Neural cell (in vitro differentiated cells): ENCODE data around the gene MICALL1. TPM values are rescaled to one million over a fixed set of nuclear protein-coding genes. Genes with fewer than 3 reads are reported as not detected.

Experiments
- H2AFZ ChIP-seq: fragments of 200-600, 300-800 bp; sonication (generic), shearing (Covaris generic); 2 replicates; pipeline ENCODE4 v1.6.0; 2014; ENCODE audit warnings: low read depth, mild to moderate bottlenecking, antibody characterized with exemption, low read length, moderate library complexity
- H3F3A ChIP-seq: fragments of 200-600 bp; shearing (Covaris generic); 2 replicates; pipeline ENCODE4 v1.6.1; 2016; ENCODE audit warnings: mild to moderate bottlenecking, moderate library complexity, mixed read lengths, antibody characterized with exemption, low read length; ENCODE audit not compliant: insufficient read depth, poor library complexity, severe bottlenecking
- H3K27ac ChIP-seq: fragments of 200-600, 300-800 bp; sonication (generic), shearing (Covaris generic); 2 replicates; pipeline ENCODE4 v1.5.1; 2014; ENCODE audit warnings: mild to moderate bottlenecking, low read length, moderate library complexity
- H3K27me3 ChIP-seq: fragments of 300-800, 200-600 bp; sonication (generic), shearing (Covaris generic); 2 replicates; pipeline ENCODE4 v1.6.0; 2014; ENCODE audit warnings: mild to moderate bottlenecking, low read depth, low read length, moderate library complexity; ENCODE audit not compliant: insufficient read depth
- H3K36me3 ChIP-seq: fragments of 300-800, 200-600 bp; sonication (generic), shearing (Covaris generic); 2 replicates; pipeline ENCODE4 v1.5.1; 2014; ENCODE audit warnings: mild to moderate bottlenecking, antibody characterized with exemption, low read length, moderate library complexity; ENCODE audit not compliant: insufficient read depth
- H3K4me2 ChIP-seq: fragments of 300-800, 200-600 bp; sonication (generic), shearing (Covaris generic); 2 replicates; pipeline ENCODE4 v1.6.0; 2014; ENCODE audit warnings: mild to moderate bottlenecking, low read length
- H3K4me3 ChIP-seq: fragments of 300-800, 200-600 bp; sonication (generic), shearing (Covaris generic); 2 replicates; pipeline ENCODE4 v1.5.1; 2014; ENCODE audit warnings: mild to moderate bottlenecking, low read length, moderate library complexity
- H3K79me2 ChIP-seq: fragments of 200-600 bp; shearing (Covaris generic); replicated peaks from 2 replicates; pipeline ENCODE4 v1.6.0; 2014; ENCODE audit warnings: mild to moderate bottlenecking, low read length, moderate library complexity; ENCODE audit not compliant: insufficient read depth
- H3K9ac ChIP-seq: fragments of 300-800, 200-600 bp; sonication (generic), shearing (Covaris generic); 2 replicates; pipeline ENCODE4 v1.6.1; 2016; ENCODE audit warnings: mild to moderate bottlenecking, low read length, mixed read lengths
- H3K9me2 ChIP-seq: fragments of 200-600 bp; shearing (Covaris generic); 2 replicates; pipeline ENCODE4 v1.6.1; 2016; ENCODE audit warnings: mild to moderate bottlenecking, low read length, mixed read lengths; ENCODE audit not compliant: insufficient read depth
- H3K9me3 ChIP-seq: fragments of 200-600, 300-800 bp; sonication (generic), shearing (Covaris generic); 2 replicates; pipeline ENCODE4 v1.6.1; 2016; ENCODE audit warnings: mild to moderate bottlenecking, mixed run types, low read length, moderate library complexity, mixed read lengths
- H4K20me1 ChIP-seq: fragments of 200-600 bp; shearing (Covaris generic); 2 replicates; pipeline ENCODE4 v1.6.1; 2016; ENCODE audit warnings: mild to moderate bottlenecking, mixed run types; ENCODE audit not compliant: insufficient read depth
- CTCF ChIP-seq: fragments of 450-650 bp; IDR thresholded peaks from 2 replicates; pipeline ENCODE4 v1.5.1; 2014; ENCODE audit warnings: antibody characterized with exemption, mild to moderate bottlenecking, moderate library complexity; ENCODE audit not compliant: poor library complexity, severe bottlenecking
- EP300 ChIP-seq: fragments of 450-650 bp; conservative IDR thresholded peaks from 2 replicates; pipeline ENCODE4 v1.6.1; 2014; ENCODE audit warnings: antibody characterized with exemption, mild to moderate bottlenecking, moderate library complexity; ENCODE audit not compliant: poor library complexity, severe bottlenecking
- EZH2 ChIP-seq: fragments of 200-600, 300-800 bp; shearing (Covaris generic), sonication (generic); IDR thresholded peaks from 2 replicates; pipeline ENCODE4 v1.6.1; 2014; ENCODE audit warnings: antibody characterized with exemption, low read length, borderline replicate concordance, mild to moderate bottlenecking; ENCODE audit not compliant: insufficient read depth, poor library complexity, severe bottlenecking
- MXI1 ChIP-seq: fragments of 450-650 bp; conservative IDR thresholded peaks from 2 replicates; pipeline ENCODE4 v1.6.1; 2014; ENCODE audit warnings: antibody characterized with exemption, mild to moderate bottlenecking; ENCODE audit not compliant: poor library complexity, severe bottlenecking
- POLR2AphosphoS5 ChIP-seq: IDR thresholded peaks from 2 replicates; pipeline ENCODE4 v1.6.1; 2012
- RAD21 ChIP-seq: fragments of 450-650 bp; conservative IDR thresholded peaks from 2 replicates; pipeline ENCODE4 v1.6.1; 2014; ENCODE audit warnings: antibody characterized with exemption, mild to moderate bottlenecking, moderate library complexity
- REST ChIP-seq: IDR thresholded peaks from 2 replicates; pipeline ENCODE4 v1.6.1; 2012; ENCODE audit warnings: borderline replicate concordance
- SMC3 ChIP-seq: fragments of 450-650 bp; conservative IDR thresholded peaks from 2 replicates; pipeline ENCODE4 v1.6.1; 2014; ENCODE audit warnings: antibody characterized with exemption, mild to moderate bottlenecking, moderate library complexity; ENCODE audit not compliant: poor library complexity
- TAF1 ChIP-seq: IDR thresholded peaks from 2 replicates; pipeline ENCODE4 v1.6.1; 2012; ENCODE audit warnings: low read depth
- polyA plus RNA-seq: library from polyadenylated mRNA; depleted of rRNA; stranded (reverse); fragments of >200 nt; gene quantifications from 2 replicates; pipeline ENCODE4 v1.2.3, GENCODE V29; 2014

MICALL1 gene
- polyA plus RNA-seq, 1 donor from 2014 or later, result 11.4 TPM

- Histone ChIP-seq H4K20me1 (no peaks in the 10 kb centered on the region), H3K9me3 (no peaks in the 10 kb centered on the region), H3K79me2 (no peaks in the 10 kb centered on the region)
Measured at GRCh38 chr22:37909766-37910165, 3.7 kb downstream of the MICALL1 start.

GRCh38 chr22:37910890-37911672, 5.0 kb downstream of the MICALL1 start:
- Histone ChIP-seq H3K4me3 (no peak overlapping the region), H3F3A (no peaks in the 10 kb centered on the region), H3K9ac (no peak overlapping the region), H3K79me2 (no peaks in the 10 kb centered on the region), H3K9me3 (no peaks in the 10 kb centered on the region), H3K9me2 (no peaks in the 10 kb centered on the region), H3K27me3 (no peaks in the 10 kb centered on the region), H3K36me3 (no peaks in the 10 kb centered on the region), H3K27ac (no peak overlapping the region), H2AFZ (no peak overlapping the region), H4K20me1 (no peaks in the 10 kb centered on the region), H3K4me2 (no peak overlapping the region)
- no peak for TF ChIP-seq REST
- TF ChIP-seq TAF1, result no peak
- TF ChIP-seq EP300, result no peak
- TF ChIP-seq EZH2, result no peak
- no peak for TF ChIP-seq RAD21
- no peak for TF ChIP-seq POLR2AphosphoS5
- TF ChIP-seq CTCF, result no peak
- TF ChIP-seq SMC3, result no peak
- TF ChIP-seq MXI1, result no peak

More at GRCh38 chr22:37909766-37910165, 3.7 kb downstream of the MICALL1 start:
- no peak overlapping the region for H3K4me3 ChIP-seq
- H3K4me2 ChIP-seq, result no peak overlapping the region
- no peaks in the 10 kb centered on the region for H3K36me3 ChIP-seq
- H3F3A ChIP-seq, result no peaks in the 10 kb centered on the region
- TF ChIP-seq MXI1 (no peak), SMC3 (no peak), REST (no peak), EP300 (no peak)
- no peaks in the 10 kb centered on the region for H3K27me3 ChIP-seq
- no peak overlapping the region for H3K9ac ChIP-seq
- H3K27ac ChIP-seq, result no peak overlapping the region
- no peaks in the 10 kb centered on the region for H3K9me2 ChIP-seq
- H2AFZ ChIP-seq, result no peak overlapping the region
